ENCODE measurements around the gene SDSL. TPM values are rescaled to one million over a fixed set of nuclear protein-coding genes. Genes with fewer than 3 reads are reported as not detected.

Gene SDSL
- total and polyA plus RNA-seq, 2 of the 13 experiments (the other 11 are each of a cell fraction or from before 2014, with no cell fraction given) = 1.2 to 1.7 TPM

- TF ChIP-seq EEA1 (CRISPR knock-in tag; IDR thresholded peaks at IDR 0.05; ENCODE audit: borderline replicate concordance) (no peak), KAT7 (CRISPR knock-in tag; IDR thresholded peaks at IDR 0.05; ENCODE audit: borderline replicate concordance) (no peak), MYPOP (CRISPR knock-in tag; IDR thresholded peaks at IDR 0.05) (no peak), ZNF382 (CRISPR knock-in tag; IDR thresholded peaks at IDR 0.05; ENCODE audit: borderline replicate concordance) (no peak), DRAP1 (CRISPR knock-in tag; IDR thresholded peaks at IDR 0.05) (no peak), NRL (CRISPR knock-in tag; IDR thresholded peaks at IDR 0.05; ENCODE audit: borderline replicate concordance) (no peak), ZNF367 (CRISPR knock-in tag; IDR thresholded peaks at IDR 0.05; ENCODE audit: borderline replicate concordance) (no peak), RORA (CRISPR knock-in tag; IDR thresholded peaks at IDR 0.05) (no peak), RARA (CRISPR knock-in tag; IDR thresholded peaks at IDR 0.05) (peak; percentile 98), ZNF761 (CRISPR knock-in tag; conservative IDR thresholded peaks at IDR 0.05) (no peak), ARID4A (CRISPR knock-in tag; IDR thresholded peaks at IDR 0.05; ENCODE audit: borderline replicate concordance) (peak; percentile 30; the same call in 1 of the 2 replicates), REXO4 (CRISPR knock-in tag; IDR thresholded peaks at IDR 0.05; ENCODE audit: borderline replicate concordance) (no peak), ZBTB25 (CRISPR knock-in tag; IDR thresholded peaks at IDR 0.05) (no peak), RARG (CRISPR knock-in tag; IDR thresholded peaks at IDR 0.05; ENCODE audit: low read depth) (no peak), ZNF350 (CRISPR knock-in tag; IDR thresholded peaks at IDR 0.05; ENCODE audit: borderline replicate concordance, low read depth) (peak; percentile 21; the same call in 1 of the 2 replicates), ZFP90 (CRISPR knock-in tag; IDR thresholded peaks at IDR 0.05; ENCODE audit: borderline replicate concordance) (no peak), ZNF280D (CRISPR knock-in tag; IDR thresholded peaks at IDR 0.05) (peak; percentile 37; the same call in 1 of the 2 replicates), ZSCAN25 (CRISPR knock-in tag; IDR thresholded peaks at IDR 0.05) (no peak)
Measured at GRCh38 chr12:113418213-113418879, 3.8 kb upstream of the SDSL start (continued).
